GM08714 (cell line): Measurements from ENCODE around the gene DCLK3.

ENCODE experiments used
- H3K4me3 ChIP-seq: fragments of 200-500 bp; sonication (Bioruptor generic); 2 replicates; pipeline ENCODE4 v1.5.1; 2014; ENCODE audit warnings: mild to moderate bottlenecking, low read length, inconsistent platforms
- ZNF274 ChIP-seq: IDR thresholded peaks from 2 replicates; pipeline ENCODE4 v1.6.1; 2012; ENCODE audit warnings: mild to moderate bottlenecking, low read depth, low read length

The DCLK3 gene

GRCh38 chr3:36744763-36745162 lies 19.6 kb downstream of the DCLK3 start:
- TF ChIP-seq ZNF274 = no peak
- H3K4me3 ChIP-seq = no peak overlapping the region

- H3K4me3 ChIP-seq = no peak overlapping the region
- TF ChIP-seq ZNF274 = no peak
These were observed 20.5 kb downstream of the DCLK3 start for GRCh38 chr3:36743826-36744225.

GRCh38 chr3:36741285-36741684 lies 23.1 kb downstream of the DCLK3 start:
- no peak for TF ChIP-seq ZNF274
- H3K4me3 ChIP-seq = no peak overlapping the region

GRCh38 chr3:36740787-36741186 lies 23.6 kb downstream of the DCLK3 start:
- TF ChIP-seq ZNF274 = no peak
- no peak overlapping the region for H3K4me3 ChIP-seq

- no peak for TF ChIP-seq ZNF274
- H3K4me3 ChIP-seq = no peak overlapping the region
These were observed 25.7 kb downstream of the DCLK3 start for GRCh38 chr3:36738702-36739101.

- H3K4me3 ChIP-seq = no peak overlapping the region
- no peak for TF ChIP-seq ZNF274
These were observed 28.1 kb downstream of the DCLK3 start for GRCh38 chr3:36736301-36736700.

- H3K4me3 ChIP-seq = no peak overlapping the region
- TF ChIP-seq ZNF274 = no peak
These were observed 29.6 kb downstream of the DCLK3 start for GRCh38 chr3:36734742-36735141.

- no peak for TF ChIP-seq ZNF274
These were observed 30.6 kb downstream of the DCLK3 start for GRCh38 chr3:36733723-36734122.

GRCh38 chr3:36733162-36733696 lies 31.1 kb downstream of the DCLK3 start:
- H3K4me3 ChIP-seq = no peak overlapping the region
- TF ChIP-seq ZNF274 = no peak

More at GRCh38 chr3:36733723-36734122, 30.6 kb downstream of the DCLK3 start:
- H3K4me3 ChIP-seq = no peak overlapping the region

- no peak for TF ChIP-seq ZNF274
- no peak overlapping the region for H3K4me3 ChIP-seq
These were observed 33.4 kb downstream of the DCLK3 start for GRCh38 chr3:36730966-36731365.

- TF ChIP-seq ZNF274 = no peak
- H3K4me3 ChIP-seq = no peak overlapping the region
These were observed 34.9 kb downstream of the DCLK3 start for GRCh38 chr3:36729204-36730056.

- no peak overlapping the region for H3K4me3 ChIP-seq
- TF ChIP-seq ZNF274 = no peak
These were observed 49.8 kb downstream of the DCLK3 start for GRCh38 chr3:36714343-36715086.

- no peak for TF ChIP-seq ZNF274
- no peak overlapping the region for H3K4me3 ChIP-seq
These were observed 50.4 kb downstream of the DCLK3 start for GRCh38 chr3:36713904-36714303.

- no peak overlapping the region for H3K4me3 ChIP-seq
- no peak for TF ChIP-seq ZNF274
These were observed 53.7 kb downstream of the DCLK3 start for GRCh38 chr3:36710606-36711005.
